ENCODE data around the gene OVOL1. TPM values are rescaled to one million over a fixed set of nuclear protein-coding genes. Genes with fewer than 3 reads are reported as not detected.

Gene OVOL1
- total and polyA plus RNA-seq, 2 of the 8 experiments (the other 6 are each of a cell fraction or from before 2014, with no cell fraction given), result 2.6 to 3.4 TPM

- H3K79me1 ChIP-seq (ENCODE audit: low read depth, low read length), result no peaks in the 10 kb centered on the region
- H2AK5ac ChIP-seq (ENCODE audit: low read depth, low read length), result no peak overlapping the region
- no peak overlapping the region for H3K27ac ChIP-seq (ENCODE audit: low read depth, low read length)
- ChIA-PET POLR2A (ENCODE audit: partially characterized antibody) (interaction anchor here (0.9 kb wide), 1 partner anchor 23 kb away, joined by 3 read pairs; the partner anchor contains the start of gene RNASEH2C), CTCF (ENCODE audit: partially characterized antibody) (interaction anchor here (0.6 to 2.2 kb wide), 9 partner anchors 16 to 100 kb away, joined by 3 to 8 read pairs (median 4); no protein-coding TSS in a partner anchor)
- H2BK15ac ChIP-seq (ENCODE audit: low read length), result no peak overlapping the region
- no peak overlapping the region for H2AFZ ChIP-seq (ENCODE audit: low read length)
- H2BK120ac ChIP-seq (replicated peaks; ENCODE audit: low read depth, low read length), result no peak overlapping the region
- H4K91ac ChIP-seq (replicated peaks; ENCODE audit: insufficient read length, low read length), result no peak overlapping the region
- DNase-seq (ENCODE audit: low read depth in 1 of 2, low spot score in 2 of 2), result no peak
- H3K4ac ChIP-seq (replicated peaks; ENCODE audit: insufficient read length, low read depth, low read length), result no peak overlapping the region
- no peak overlapping the region for H4K8ac ChIP-seq (ENCODE audit: extremely low read depth, insufficient read depth, low read length)
- no peaks in the 10 kb centered on the region for H3K79me2 ChIP-seq (ENCODE audit: control insufficient read depth in 1 of 2, insufficient read depth in 2 of 2, low read length in 2 of 2)
- no peak overlapping the region for H3K23ac ChIP-seq (ENCODE audit: insufficient read length)
- peaks cover 3 to 19% of the 10 kb centered on the region in 2 experiments; a peak in 3 of 4 replicates for H3K9me3 ChIP-seq (ENCODE audit: insufficient read depth in 2 of 2, low read depth in 1 of 2, low read length in 1 of 2)
- H4K20me1 ChIP-seq (replicated peaks in 1 of 2; ENCODE audit: control insufficient read depth in 1 of 2, insufficient read depth in 2 of 2, low read length in 2 of 2), result no peaks in the 10 kb centered on the region
- H3K36me3 ChIP-seq (ENCODE audit: control insufficient read depth in 2 of 4, insufficient read depth in 4 of 4, low read length in 3 of 4), result no peaks in the 10 kb centered on the region; a peak in 1 of 8 replicates
- no peak overlapping the region for H3K56ac ChIP-seq (replicated peaks; ENCODE audit: insufficient read length, low read depth, low read length)
- H3K9ac ChIP-seq (replicated peaks in 1 of 4; ENCODE audit: extremely low read depth in 1 of 4, low read depth in 3 of 4, low read length in 3 of 4), result no peak overlapping the region
- no peak for FAIRE-seq
- no peak overlapping the region for H2BK5ac ChIP-seq (ENCODE audit: low read depth, low read length)
- H3K4me3 ChIP-seq (ENCODE audit: extremely low read depth in 1 of 4, insufficient read depth in 2 of 4, low read depth in 3 of 4, low read length in 4 of 4), result no peak overlapping the region
- H2BK20ac ChIP-seq (ENCODE audit: low read length), result no peak overlapping the region
- no peak overlapping the region for H3K14ac ChIP-seq (ENCODE audit: insufficient read length)
- H3K23me2 ChIP-seq (ENCODE audit: low read depth, low read length), result no peaks in the 10 kb centered on the region
- 89% methylated on average over 10 of the region's 10 CpGs; no CpG with 5 or more reads in 1 of the 2 experiments for WGBS, 2 experiments (ENCODE audit: extremely low coverage in 1 of 2, insufficient coverage in 1 of 2, insufficient read length in 1 of 2, insufficient replicate concordance in 2 of 2, low coverage in 1 of 2, low lambda C conversion rate in 2 of 2, missing lambda C conversion rate in 1 of 2)
- H2BK12ac ChIP-seq (ENCODE audit: low read depth, low read length), result no peak overlapping the region
- no peak overlapping the region for H3K4me2 ChIP-seq (ENCODE audit: insufficient read depth in 1 of 2, low read depth in 2 of 2, low read length in 2 of 2)
- H3K18ac ChIP-seq (ENCODE audit: extremely low read depth, low read length), result no peak overlapping the region
- H4K5ac ChIP-seq (ENCODE audit: insufficient read length, low read depth, low read length), result no peak overlapping the region
- H3K4me1 ChIP-seq (replicated peaks in 1 of 4; ENCODE audit: control insufficient read depth in 3 of 4, insufficient read depth in 4 of 4, low read length in 3 of 4), result no peaks in the 10 kb centered on the region
- peaks cover 0 to 2% (median 0%) of the 10 kb centered on the region in 4 experiments; a peak in 1 of 7 replicates for H3K27me3 ChIP-seq (replicated peaks in 1 of 4; ENCODE audit: control insufficient read depth in 3 of 4, extremely low read depth in 1 of 4, insufficient read depth in 3 of 4, low read length in 3 of 4)
- TF ChIP-seq RBBP5 (IDR thresholded peaks at IDR 0.05; ENCODE audit: borderline replicate concordance, low read depth, low read length) (no peak), CBX8 (IDR thresholded peaks at IDR 0.05; ENCODE audit: borderline replicate concordance, low read depth, low read length) (no peak), TEAD4 (IDR thresholded peaks at IDR 0.05; ENCODE audit: low read depth, low read length) (no peak), KDM1A (IDR thresholded peaks at IDR 0.05; ENCODE audit: borderline replicate concordance, low read length) (no peak), POLR2A (IDR thresholded peaks at IDR 0.05; ENCODE audit: control extremely low read depth in 1 of 2, low read depth in 2 of 2, low read length in 2 of 2) (no peak), YY1 (IDR thresholded peaks at IDR 0.05; ENCODE audit: low read depth, low read length) (no peak), HDAC6 (IDR thresholded peaks at IDR 0.05; ENCODE audit: low read depth, low read length) (no peak), POU5F1 (IDR thresholded peaks at IDR 0.05; ENCODE audit: low read depth, low read length) (no peak), RFX5 (IDR thresholded peaks at IDR 0.05; ENCODE audit: borderline replicate concordance, low read depth, low read length) (no peak), TAF1 (IDR thresholded peaks at IDR 0.05; ENCODE audit: low read depth, low read length) (no peak), TBP (IDR thresholded peaks at IDR 0.05; ENCODE audit: low read depth, low read length) (no peak), NANOG (IDR thresholded peaks at IDR 0.05; ENCODE audit: insufficient read depth, low read depth, low read length, poor library complexity, severe bottlenecking) (no peak), TAF7 (optimal IDR thresholded peaks at IDR 0.05; ENCODE audit: borderline replicate concordance, low read depth, low read length) (no peak), USF2 (IDR thresholded peaks at IDR 0.05; ENCODE audit: low read length) (no peak)
Measured at GRCh38 chr11:65743681-65744025, 43.2 kb upstream of the OVOL1 start.
